NCI-H1694 treated with DMSO at 0.1 percent for 48 hours (cell line): ENCODE data around the gene CCDC124.
"Not testable (repeated sequence)": the region's sequence is repeated elsewhere in the genome, so short reads cannot be mapped to it uniquely, and the experiment has no call there.

Experiments used
- DNase-seq: peaks from one replicate; lab custom pipeline; 2025; lab: John Stamatoyannopoulos, UW

The CCDC124 gene

GRCh38 chr19:17932485-17933338, at the start of gene CCDC124:
Gene CCDC124, plus strand, starts transcription at chr19:17933015. Its CDS starts 3,406 bp downstream, at chr19:17936421.
- DNase-seq: peak; percentile 86

GRCh38 chr19:17883627-17884410, 49.0 kb upstream of the CCDC124 start:
- DNase-seq: no peak

GRCh38 chr19:17886515-17886914, 46.3 kb upstream of the CCDC124 start:
- no peak for DNase-seq

- DNase-seq: not testable (repeated sequence)
These were observed 45.6 kb upstream of the CCDC124 start for GRCh38 chr19:17887221-17887620.

GRCh38 chr19:17888260-17888659, 44.6 kb upstream of the CCDC124 start:
- no peak for DNase-seq

GRCh38 chr19:17889609-17890214, 43.1 kb upstream of the CCDC124 start:
- no peak for DNase-seq

- DNase-seq: no peak
These were observed 39.0 kb upstream of the CCDC124 start for GRCh38 chr19:17893766-17894165.

GRCh38 chr19:17902701-17903100, 30.1 kb upstream of the CCDC124 start:
- peak; percentile 91 for DNase-seq

GRCh38 chr19:17908244-17908643, 24.6 kb upstream of the CCDC124 start:
- no peak for DNase-seq

GRCh38 chr19:17909003-17909732, 23.6 kb upstream of the CCDC124 start:
- no peak for DNase-seq

- no peak for DNase-seq
These were observed 21.9 kb upstream of the CCDC124 start for GRCh38 chr19:17910791-17911360.

GRCh38 chr19:17915940-17916593, 16.7 kb upstream of the CCDC124 start:
- DNase-seq: no peak

- DNase-seq: not testable (repeated sequence)
These were observed 14.7 kb upstream of the CCDC124 start for GRCh38 chr19:17918151-17918550.

GRCh38 chr19:17919122-17919521, 13.7 kb upstream of the CCDC124 start:
- not testable (repeated sequence) for DNase-seq

GRCh38 chr19:17920527-17920926, 12.3 kb upstream of the CCDC124 start:
- no peak for DNase-seq

GRCh38 chr19:17922138-17922537, 10.7 kb upstream of the CCDC124 start:
- no peak for DNase-seq

- DNase-seq: no peak
These were observed 6.8 kb upstream of the CCDC124 start for GRCh38 chr19:17926044-17926443.

GRCh38 chr19:17929056-17929455, 3.8 kb upstream of the CCDC124 start:
- DNase-seq: no peak

- DNase-seq: no peak
These were observed 1.2 kb upstream of the CCDC124 start for GRCh38 chr19:17931532-17932191.

- no peak for DNase-seq
These were observed 757 bp downstream of the CCDC124 start for GRCh38 chr19:17933414-17934129.
